Stimulated activated CD4-positive, alpha-beta T cell treated with anti-CD3 and anti-CD28 coated beads, Interleukin-2, amount 100 ng/mL, for 4 hours (primary cell): Measurements from ENCODE around the gene MPRIP.

Experiments
- DNase-seq: peaks from one replicate; pipeline ENCODE4 v3.0.0-alpha.2; 2020; ENCODE audit warnings: low read depth

Gene MPRIP

GRCh38 chr17:17071531-17072360 is 29.5 kb downstream of the MPRIP start:
- peak; percentile 6 for DNase-seq

GRCh38 chr17:17072546-17072945 is 30.3 kb downstream of the MPRIP start:
- no peak for DNase-seq

- DNase-seq = no peak
Observed at GRCh38 chr17:17073030-17073564, 30.8 kb downstream of the MPRIP start.

- DNase-seq = no peak
Observed at GRCh38 chr17:17073581-17074403, 31.5 kb downstream of the MPRIP start.

- no peak for DNase-seq
Observed at GRCh38 chr17:17075125-17075781, 33.0 kb downstream of the MPRIP start.

- no peak for DNase-seq
Observed at GRCh38 chr17:17076066-17076465, 33.8 kb downstream of the MPRIP start.

GRCh38 chr17:17077101-17077500 is 34.8 kb downstream of the MPRIP start:
- no peak for DNase-seq

- DNase-seq = no peak
Observed at GRCh38 chr17:17077861-17078732, 35.8 kb downstream of the MPRIP start.

GRCh38 chr17:17078832-17079231 is 36.6 kb downstream of the MPRIP start:
- DNase-seq = no peak

GRCh38 chr17:17079336-17079735 is 37.1 kb downstream of the MPRIP start:
- DNase-seq = no peak

GRCh38 chr17:17079761-17080160 is 37.5 kb downstream of the MPRIP start:
- no peak for DNase-seq

- no peak for DNase-seq
Observed at GRCh38 chr17:17080181-17080631, 37.9 kb downstream of the MPRIP start.

GRCh38 chr17:17080781-17081180 is 38.5 kb downstream of the MPRIP start:
- DNase-seq = no peak

- DNase-seq = no peak
Observed at GRCh38 chr17:17081304-17081940, 39.2 kb downstream of the MPRIP start.

GRCh38 chr17:17082878-17083277 is 40.6 kb downstream of the MPRIP start:
- DNase-seq = no peak

- no peak for DNase-seq
Observed at GRCh38 chr17:17084317-17084835, 42.1 kb downstream of the MPRIP start.

- no peak for DNase-seq
Observed at GRCh38 chr17:17084941-17085340, 42.7 kb downstream of the MPRIP start.

GRCh38 chr17:17086585-17086984 is 44.3 kb downstream of the MPRIP start:
- DNase-seq = no peak

GRCh38 chr17:17087424-17088015 is 45.3 kb downstream of the MPRIP start:
- no peak for DNase-seq

- no peak for DNase-seq
Observed at GRCh38 chr17:17088086-17088485, 45.8 kb downstream of the MPRIP start.
